ENCODE measurements around the gene SRL.

DNA sequence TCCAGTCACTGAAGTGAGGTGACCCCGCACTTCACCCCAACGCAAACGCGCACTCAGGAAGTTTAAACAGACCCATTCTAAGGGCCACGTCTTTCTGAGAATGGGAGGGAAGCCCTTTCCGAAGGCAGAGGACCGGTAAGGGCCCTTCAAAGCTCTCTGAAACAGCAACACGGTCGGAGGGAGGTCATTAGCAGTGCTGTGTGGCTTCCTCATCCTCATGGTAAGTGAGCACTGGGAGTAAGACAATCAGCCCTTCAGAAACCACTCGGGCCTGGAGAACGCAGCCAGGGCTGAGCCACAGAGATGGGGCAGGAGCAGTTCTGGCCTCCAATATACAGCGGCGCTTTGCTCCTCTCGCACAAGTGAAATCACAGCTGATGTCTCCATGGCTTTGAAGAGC is 23.7 kb downstream of the SRL start:
- no peak for TF ChIP-seq SP1 (IDR thresholded peaks at IDR 0.05)
- no peak for TF ChIP-seq SUZ12 (IDR thresholded peaks at IDR 0.05)
- TF ChIP-seq FOXM1 (IDR thresholded peaks at IDR 0.05; ENCODE audit: borderline replicate concordance), result no peak
- TF ChIP-seq FOXK2 (IDR thresholded peaks at IDR 0.05), result no peak
- TF ChIP-seq HDGF (IDR thresholded peaks at IDR 0.05; ENCODE audit: borderline replicate concordance), result no peak
